Ascending aorta (tissue), 2 donors: ENCODE results near the gene PXK. TPM values are rescaled to one million over a fixed set of nuclear protein-coding genes. Genes with fewer than 3 reads are reported as not detected.

Experiments
- DNase-seq, 2 donors: peaks; one replicate each; pipeline ENCODE4 v3.0.0-alpha.2; 2019; ENCODE audit warnings: low spot score in 2 of 2
- H3K27ac ChIP-seq, 2 donors: fragments of 200-600 bp; sonication (generic); one replicate each; pipeline ENCODE4 v1.5.1; 2016 to 2017; ENCODE audit warnings: mild to moderate bottlenecking in 1 of 2
- H3K27me3 ChIP-seq: fragments of 200-600 bp; sonication (generic); one replicate; pipeline ENCODE4 v1.5.1; 2017
- H3K36me3 ChIP-seq, 2 donors: fragments of 200-600 bp; sonication (generic); one replicate each; pipeline ENCODE4 v1.5.1; 2016
- H3K4me1 ChIP-seq, 2 donors: fragments of 200-600 bp; sonication (generic); one replicate each; pipeline ENCODE4 v1.5.1; 2016 to 2017; ENCODE audit warnings: mild to moderate bottlenecking in 1 of 2
- H3K4me3 ChIP-seq, 2 donors: fragments of 200-600 bp; sonication (generic); one replicate each; pipeline ENCODE4 v1.5.1; 2016 to 2017; ENCODE audit warnings: mild to moderate bottlenecking in 1 of 2
- H3K9me3 ChIP-seq, 2 donors: fragments of 200-600 bp; sonication (generic); one replicate each; pipeline ENCODE4 v1.5.1; 2016
- CTCF ChIP-seq, 3 experiments: fragments of 200-600 bp in 2 of 3; fragments of 450-650 bp in 1 of 3; sonication (generic) in 2 of 3; IDR thresholded peaks; one replicate each; pipeline ENCODE4 v1.5.1; 2016 to 2019; ENCODE audit warnings: antibody characterized with exemption in 3 of 3, mild to moderate bottlenecking in 1 of 3, moderate library complexity in 1 of 3
- intact Hi-C: fragments of 100-400 bp; cut with DNase I; formaldehyde crosslinking; loops from one replicate; pipeline ENCODE4 v1.15.1; 2023
- total RNA-seq: library from RNA; depleted of rRNA; stranded (reverse); fragments of >200 nt; gene quantifications from one replicate; pipeline ENCODE4 v1.1.0, GENCODE V29; 2016

The PXK gene
- total RNA-seq, 1 donor from 2014 or later: 14.8 TPM

GRCh38 chr3:58463942-58464271, 131.2 kb downstream of the PXK start:
- Histone ChIP-seq H3K9me3 (no peaks in the 10 kb centered on the region), H3K4me3 (peak overlapping the region in 1 of 2 donors; percentile 56), H3K27me3 (no peaks in the 10 kb centered on the region), H3K27ac (no peak overlapping the region), H3K36me3 (no peaks in the 10 kb centered on the region), H3K4me1 (peaks cover 0 to 2% of the 10 kb centered on the region in 2 donors)
- no peak for TF ChIP-seq CTCF (IDR thresholded peaks at IDR 0.05)
- no peak for DNase-seq
- intact Hi-C loops: loop anchor here (1.0 to 2.0 kb wide), 2 partner anchors 27 to 68 kb away; no protein-coding TSS in a partner anchor

- Histone ChIP-seq H3K4me3 (no peak overlapping the region), H3K4me1 (peaks cover 0 to 2% of the 10 kb centered on the region in 2 donors), H3K36me3 (no peaks in the 10 kb centered on the region), H3K9me3 (no peaks in the 10 kb centered on the region), H3K27ac (no peak overlapping the region), H3K27me3 (no peaks in the 10 kb centered on the region)
- TF ChIP-seq CTCF (IDR thresholded peaks at IDR 0.05): no peak
- intact Hi-C loops: no loop called here
- DNase-seq: no peak
Measured at GRCh38 chr3:58464866-58465265, 132.2 kb downstream of the PXK start.

- intact Hi-C loops: no loop called here
- Histone ChIP-seq H3K27me3 (no peaks in the 10 kb centered on the region), H3K27ac (no peak overlapping the region), H3K4me3 (no peak overlapping the region), H3K4me1 (peaks cover 0 to 2% of the 10 kb centered on the region in 2 donors), H3K9me3 (no peaks in the 10 kb centered on the region), H3K36me3 (no peaks in the 10 kb centered on the region)
- DNase-seq: no peak
- TF ChIP-seq CTCF (IDR thresholded peaks at IDR 0.05): no peak
Measured at GRCh38 chr3:58466899-58467563, 134.3 kb downstream of the PXK start.

GRCh38 chr3:58469096-58469495, 136.4 kb downstream of the PXK start:
- Histone ChIP-seq H3K27me3 (no peaks in the 10 kb centered on the region), H3K9me3 (no peaks in the 10 kb centered on the region), H3K4me1 (no peaks in the 10 kb centered on the region), H3K27ac (no peak overlapping the region), H3K36me3 (no peaks in the 10 kb centered on the region), H3K4me3 (no peak overlapping the region)
- intact Hi-C loops: no loop called here
- DNase-seq: no peak
- TF ChIP-seq CTCF (IDR thresholded peaks at IDR 0.05): no peak

- Histone ChIP-seq H3K36me3 (no peaks in the 10 kb centered on the region), H3K9me3 (no peaks in the 10 kb centered on the region), H3K27ac (no peak overlapping the region), H3K27me3 (no peaks in the 10 kb centered on the region), H3K4me1 (no peaks in the 10 kb centered on the region), H3K4me3 (no peak overlapping the region)
- intact Hi-C loops: no loop called here
- TF ChIP-seq CTCF (IDR thresholded peaks at IDR 0.05): no peak
- no peak for DNase-seq
Measured at GRCh38 chr3:58470363-58471024, 137.8 kb downstream of the PXK start.
